Measurements from ENCODE around the gene FAM149B1. TPM values are rescaled to one million over a fixed set of nuclear protein-coding genes. Genes with fewer than 3 reads are reported as not detected.

Gene FAM149B1
- total and polyA plus RNA-seq, 2 of the 13 experiments (the other 11 are each of a cell fraction or from before 2014, with no cell fraction given), result 9.3 to 16.8 TPM

GRCh38 chr10:73252445-73253224 lies 84.7 kb downstream of the FAM149B1 start, which contains the start of gene MRPS16 (continued):
- TF ChIP-seq, protein P1, sequence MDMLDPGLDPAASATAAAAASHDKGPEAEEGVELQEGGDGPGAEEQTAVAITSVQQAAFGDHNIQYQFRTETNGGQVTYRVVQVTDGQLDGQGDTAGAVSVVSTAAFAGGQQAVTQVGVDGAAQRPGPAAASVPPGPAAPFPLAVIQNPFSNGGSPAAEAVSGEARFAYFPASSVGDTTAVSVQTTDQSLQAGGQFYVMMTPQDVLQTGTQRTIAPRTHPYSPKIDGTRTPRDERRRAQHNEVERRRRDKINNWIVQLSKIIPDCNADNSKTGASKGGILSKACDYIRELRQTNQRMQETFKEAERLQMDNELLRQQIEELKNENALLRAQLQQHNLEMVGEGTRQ (IDR thresholded peaks at IDR 0.05; ENCODE audit: low read depth, low read length), result no peak
- TF ChIP-seq, protein P1 (CRISPR knock-in tag; IDR thresholded peaks at IDR 0.05; ENCODE audit: borderline replicate concordance), result no peak
- TF ChIP-seq ZBTB3 (CRISPR knock-in tag; IDR thresholded peaks at IDR 0.05; ENCODE audit: borderline replicate concordance, low read depth), result 0 out of 2 replicates have a peak, but pooled peaks have one; percentile 46
- TF ChIP-seq FOXK1 (CRISPR knock-in tag; IDR thresholded peaks at IDR 0.05; ENCODE audit: borderline replicate concordance, low read depth), result peak; percentile 81; the same call in 1 of the 2 replicates
- no peak for TF ChIP-seq ZNF7 (CRISPR knock-in tag; IDR thresholded peaks at IDR 0.05)
- no peak for TF ChIP-seq TBP (CRISPR knock-in tag; IDR thresholded peaks at IDR 0.05)
- no peak; the same call in 1 of the 2 replicates for TF ChIP-seq PPARG (CRISPR knock-in tag; conservative IDR thresholded peaks at IDR 0.05)
- no peak for TF ChIP-seq POLR2AphosphoS2 (IDR thresholded peaks at IDR 0.05; ENCODE audit: low read depth, low read length)
- no peak for TF ChIP-seq TOE1 (CRISPR knock-in tag; IDR thresholded peaks at IDR 0.05)
- TF ChIP-seq YY1 (IDR thresholded peaks at IDR 0.05; ENCODE audit: insufficient read depth, insufficient replicate concordance, low read depth, low read length), result peak; percentile 65
- TF ChIP-seq ARNTL (CRISPR knock-in tag; IDR thresholded peaks at IDR 0.05), result peak; percentile 70
- TF ChIP-seq, protein P2, sequence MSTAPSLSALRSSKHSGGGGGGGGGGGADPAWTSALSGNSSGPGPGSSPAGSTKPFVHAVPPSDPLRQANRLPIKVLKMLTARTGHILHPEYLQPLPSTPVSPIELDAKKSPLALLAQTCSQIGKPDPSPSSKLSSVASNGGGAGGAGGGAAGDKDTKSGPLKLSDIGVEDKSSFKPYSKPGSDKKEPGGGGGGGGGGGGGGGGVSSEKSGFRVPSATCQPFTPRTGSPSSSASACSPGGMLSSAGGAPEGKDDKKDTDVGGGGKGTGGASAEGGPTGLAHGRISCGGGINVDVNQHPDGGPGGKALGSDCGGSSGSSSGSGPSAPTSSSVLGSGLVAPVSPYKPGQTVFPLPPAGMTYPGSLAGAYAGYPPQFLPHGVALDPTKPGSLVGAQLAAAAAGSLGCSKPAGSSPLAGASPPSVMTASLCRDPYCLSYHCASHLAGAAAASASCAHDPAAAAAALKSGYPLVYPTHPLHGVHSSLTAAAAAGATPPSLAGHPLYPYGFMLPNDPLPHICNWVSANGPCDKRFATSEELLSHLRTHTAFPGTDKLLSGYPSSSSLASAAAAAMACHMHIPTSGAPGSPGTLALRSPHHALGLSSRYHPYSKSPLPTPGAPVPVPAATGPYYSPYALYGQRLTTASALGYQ (CRISPR knock-in tag; IDR thresholded peaks at IDR 0.05), result peak; percentile 38; the same call in 1 of the 2 replicates
- TF ChIP-seq SOX6 (IDR thresholded peaks at IDR 0.05), result no peak
- peak; percentile 68; the same call in 1 of the 2 replicates for TF ChIP-seq SOX6 (CRISPR knock-in tag; IDR thresholded peaks at IDR 0.05)
- peak; percentile 28; the same call in 1 of the 2 replicates for TF ChIP-seq ZNF362 (CRISPR knock-in tag; IDR thresholded peaks at IDR 0.05; ENCODE audit: borderline replicate concordance)
- TF ChIP-seq ZNF660 (CRISPR knock-in tag; IDR thresholded peaks at IDR 0.05; ENCODE audit: borderline replicate concordance, low read depth), result no peak
- no peak for TF ChIP-seq TP53 (CRISPR knock-in tag; conservative IDR thresholded peaks at IDR 0.05)
- no peak for TF ChIP-seq SATB2 (CRISPR knock-in tag; IDR thresholded peaks at IDR 0.05)
- TF ChIP-seq EEA1 (CRISPR knock-in tag; IDR thresholded peaks at IDR 0.05; ENCODE audit: borderline replicate concordance), result no peak
- TF ChIP-seq ARID5B (CRISPR knock-in tag; IDR thresholded peaks at IDR 0.05), result peak; percentile 62; the same call in 1 of the 2 replicates
- TF ChIP-seq ELF3 (CRISPR knock-in tag; IDR thresholded peaks at IDR 0.05), result peak; percentile 77

Data from HepG2 (cell line).